ENCODE measurements around the gene CENPK. TPM values are rescaled to one million over a fixed set of nuclear protein-coding genes. Genes with fewer than 3 reads are reported as not detected.

Gene CENPK
- total and polyA plus RNA-seq, 4 donors: 0.33 to 23.1 (median 0.96) TPM

- no peaks in the 10 kb centered on the region for H3K27me3 ChIP-seq (ENCODE audit: control insufficient read depth in 4 of 4, insufficient read depth in 4 of 4, low read length in 3 of 4)
- no peak for TF ChIP-seq RXRA (IDR thresholded peaks at IDR 0.05)
- TF ChIP-seq HNF4A (conservative IDR thresholded peaks at IDR 0.05): no peak
- no peak for TF ChIP-seq JUND (IDR thresholded peaks at IDR 0.05)
- no peak for TF ChIP-seq ATF3 (IDR thresholded peaks at IDR 0.05)
- no peak for TF ChIP-seq SP1 (IDR thresholded peaks at IDR 0.05)
- no peak for TF ChIP-seq REST (IDR thresholded peaks at IDR 0.05)
- no peak for TF ChIP-seq GABPA (IDR thresholded peaks at IDR 0.05 in 1 of 2, conservative IDR thresholded peaks at IDR 0.05 in 1 of 2)
- TF ChIP-seq FOXA1 (IDR thresholded peaks at IDR 0.05): no peak
- TF ChIP-seq YY1 (IDR thresholded peaks at IDR 0.05): no peak
- no peak for TF ChIP-seq TAF1 (conservative IDR thresholded peaks at IDR 0.05)
- no peak for TF ChIP-seq FOXA2 (IDR thresholded peaks at IDR 0.05)
- no peak for TF ChIP-seq NR2F2 (IDR thresholded peaks at IDR 0.05)
- no peak for TF ChIP-seq HNF4G (IDR thresholded peaks at IDR 0.05)
- TF ChIP-seq CTCF (IDR thresholded peaks at IDR 0.05; ENCODE audit: low read depth, low read length, missing input control): no peak
- no peak for TF ChIP-seq MAX (IDR thresholded peaks at IDR 0.05)
- TF ChIP-seq EGR1 (IDR thresholded peaks at IDR 0.05; ENCODE audit: low read depth in 2 of 2): no peak
- no peak for TF ChIP-seq RAD21 (IDR thresholded peaks at IDR 0.05)
- TF ChIP-seq ZBTB33 (IDR thresholded peaks at IDR 0.05): no peak
- no peak overlapping the region for H3K27ac ChIP-seq (ENCODE audit: low read depth in 1 of 2, low read length in 2 of 2)
- no peaks in the 10 kb centered on the region for H3K4me1 ChIP-seq (ENCODE audit: control insufficient read depth in 4 of 4, insufficient read depth in 4 of 4, low read length in 3 of 4)
- no peak overlapping the region for H3K4me3 ChIP-seq (ENCODE audit: low read depth in 1 of 3, low read length in 3 of 3)
- H3K36me3 ChIP-seq (ENCODE audit: control insufficient read depth in 4 of 4, insufficient read depth in 3 of 4, low read depth in 1 of 4, low read length in 3 of 4): no peaks in the 10 kb centered on the region
- DNase-seq (ENCODE audit: low spot score): no peak
- H3K9me3 ChIP-seq (ENCODE audit: control insufficient read depth in 4 of 4, low read length in 3 of 4): no peaks in the 10 kb centered on the region
- 96% methylated on average over 6 of the region's 6 CpGs for WGBS
- no peak overlapping the region for H3K9ac ChIP-seq (ENCODE audit: low read depth in 1 of 2, low read length in 2 of 2)
These were observed 27.4 kb downstream of the CENPK start for GRCh38 chr5:65535529-65535987.
